GM19452 (cell line): ENCODE measurements around the gene PAEP.

Experiments
- ATAC-seq: cut with Tn5 transposase; IDR thresholded peaks from one replicate; pipeline ENCODE4 v1.9.1; 2021; ENCODE audit not compliant: unreplicated experiment

PAEP gene

GRCh38 chr9:135591506-135592330 lies 30.2 kb downstream of the PAEP start:
- no peak for ATAC-seq

GRCh38 chr9:135592331-135592590 lies 30.7 kb downstream of the PAEP start:
- ATAC-seq = no peak

- ATAC-seq = no peak
Measured at GRCh38 chr9:135592625-135593024, 31.1 kb downstream of the PAEP start.

- ATAC-seq = no peak
Measured at GRCh38 chr9:135596211-135596610, 34.7 kb downstream of the PAEP start.

- ATAC-seq = no peak
Measured at GRCh38 chr9:135600296-135600817, 38.8 kb downstream of the PAEP start.

GRCh38 chr9:135601988-135602387 lies 40.4 kb downstream of the PAEP start:
- no peak for ATAC-seq

- no peak for ATAC-seq
Measured at GRCh38 chr9:135602789-135603481, 41.4 kb downstream of the PAEP start.

GRCh38 chr9:135604437-135605237 lies 43.1 kb downstream of the PAEP start:
- ATAC-seq = no peak

- no peak for ATAC-seq
Measured at GRCh38 chr9:135605238-135605781, 43.8 kb downstream of the PAEP start.

- no peak for ATAC-seq
Measured at GRCh38 chr9:135606885-135607259, 45.3 kb downstream of the PAEP start.

- no peak for ATAC-seq
Measured at GRCh38 chr9:135607401-135608293, 46.1 kb downstream of the PAEP start.

- no peak for ATAC-seq
Measured at GRCh38 chr9:135608294-135608998, 46.9 kb downstream of the PAEP start.

- ATAC-seq = no peak
Measured at GRCh38 chr9:135608999-135609317, 47.4 kb downstream of the PAEP start.

- no peak for ATAC-seq
Measured at GRCh38 chr9:135609366-135609955, 47.9 kb downstream of the PAEP start.

- ATAC-seq = no peak
Measured at GRCh38 chr9:135610290-135611141, 49.0 kb downstream of the PAEP start.

- no peak for ATAC-seq
Measured at GRCh38 chr9:135611142-135611874, 49.8 kb downstream of the PAEP start.

- ATAC-seq = no peak
Measured at GRCh38 chr9:135611875-135612209, 50.3 kb downstream of the PAEP start.

GRCh38 chr9:135612437-135612836 lies 50.9 kb downstream of the PAEP start:
- ATAC-seq = no peak
